ENCODE results near the gene TWIST1.

GRCh38 chr7:19094138-19094537, 23.3 kb downstream of the TWIST1 start:
- TF ChIP-seq CTCF (IDR thresholded peaks at IDR 0.05; ENCODE audit: insufficient read depth, low read length) (no peak), POLR2AphosphoS5 (IDR thresholded peaks at IDR 0.05; ENCODE audit: low read depth) (no peak), REST (IDR thresholded peaks at IDR 0.05; ENCODE audit: insufficient replicate concordance, low read depth) (no peak), SPI1 (IDR thresholded peaks at IDR 0.05; ENCODE audit: borderline replicate concordance, low read depth) (no peak)
